ENCODE measurements around the gene ADSS1.

The ADSS1 gene

DNA sequence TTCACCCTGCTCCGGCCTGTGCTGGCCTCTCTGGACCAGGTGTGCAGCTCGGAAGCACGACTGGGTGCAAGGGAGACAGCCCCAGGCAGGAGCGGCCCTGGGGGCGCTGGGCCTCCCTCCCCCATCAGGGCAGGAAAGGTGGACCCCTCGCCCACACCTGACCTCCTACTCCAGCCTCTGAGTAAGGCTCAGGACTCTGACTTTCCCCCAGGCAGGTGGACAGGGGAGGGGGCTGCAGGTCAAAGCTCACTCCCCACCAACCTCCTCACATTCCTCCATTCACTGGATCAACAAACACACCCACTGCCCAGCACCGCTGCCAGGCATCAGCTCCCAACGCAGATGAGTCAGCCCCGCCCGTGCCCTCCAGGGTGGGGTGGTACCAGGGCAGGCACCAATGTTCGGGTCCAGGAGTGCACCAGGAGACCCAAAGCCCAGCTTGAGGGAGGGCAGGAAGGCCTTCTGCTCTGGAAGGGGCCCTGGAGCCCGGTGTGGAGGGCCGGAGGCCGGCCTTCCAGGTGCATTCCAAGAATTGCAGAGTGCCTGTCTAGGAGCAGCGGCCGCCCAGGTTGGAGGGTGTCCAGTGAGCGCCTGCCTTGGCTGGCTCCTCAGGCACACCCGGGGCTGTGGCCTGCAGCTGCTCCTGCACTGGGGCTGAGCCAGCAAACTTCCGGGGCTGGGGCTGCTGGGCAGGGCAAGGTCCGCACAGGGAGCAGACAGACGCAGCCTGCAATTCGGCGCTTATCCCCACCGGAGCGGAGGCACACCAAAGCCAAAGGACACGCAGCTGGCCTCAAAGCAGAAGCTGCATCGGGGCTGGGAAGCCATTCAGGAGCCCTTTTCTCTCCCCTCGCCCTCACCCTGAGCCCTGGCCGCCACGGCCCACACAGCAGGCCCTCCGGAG lies 36.2 kb upstream of the ADSS1 start:
- peak; percentile 86 for DNase-seq

DNA sequence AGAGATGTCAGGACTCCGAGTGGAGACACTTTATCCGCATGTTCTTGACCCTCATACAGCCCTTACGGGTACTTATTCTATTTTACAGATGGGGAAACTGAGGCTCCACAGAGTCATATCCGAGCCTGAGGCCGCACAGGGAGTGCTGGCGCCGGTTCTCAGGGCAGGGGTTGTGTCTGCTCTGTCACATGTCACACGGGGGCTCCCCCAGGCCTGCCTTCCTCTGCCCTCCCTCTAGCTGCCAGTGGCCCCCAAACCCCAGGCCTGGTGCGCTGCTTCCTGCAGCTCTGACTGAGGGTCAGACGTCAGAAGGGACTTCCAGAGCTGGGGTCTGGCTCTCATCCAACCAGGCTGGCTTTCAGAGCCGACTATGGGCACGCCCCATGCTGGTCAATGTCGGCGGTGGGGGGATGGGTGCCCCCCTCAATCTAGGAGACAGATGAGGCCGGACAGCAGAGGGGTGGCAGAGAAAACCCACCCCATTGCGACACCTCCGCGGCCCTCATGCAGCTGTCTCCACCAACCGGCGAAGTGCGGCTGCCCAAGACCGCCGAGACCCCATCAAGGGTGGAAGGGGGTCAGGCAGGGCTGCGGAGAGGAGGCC lies 35.4 kb upstream of the ADSS1 start:
- no peak for DNase-seq

DNA sequence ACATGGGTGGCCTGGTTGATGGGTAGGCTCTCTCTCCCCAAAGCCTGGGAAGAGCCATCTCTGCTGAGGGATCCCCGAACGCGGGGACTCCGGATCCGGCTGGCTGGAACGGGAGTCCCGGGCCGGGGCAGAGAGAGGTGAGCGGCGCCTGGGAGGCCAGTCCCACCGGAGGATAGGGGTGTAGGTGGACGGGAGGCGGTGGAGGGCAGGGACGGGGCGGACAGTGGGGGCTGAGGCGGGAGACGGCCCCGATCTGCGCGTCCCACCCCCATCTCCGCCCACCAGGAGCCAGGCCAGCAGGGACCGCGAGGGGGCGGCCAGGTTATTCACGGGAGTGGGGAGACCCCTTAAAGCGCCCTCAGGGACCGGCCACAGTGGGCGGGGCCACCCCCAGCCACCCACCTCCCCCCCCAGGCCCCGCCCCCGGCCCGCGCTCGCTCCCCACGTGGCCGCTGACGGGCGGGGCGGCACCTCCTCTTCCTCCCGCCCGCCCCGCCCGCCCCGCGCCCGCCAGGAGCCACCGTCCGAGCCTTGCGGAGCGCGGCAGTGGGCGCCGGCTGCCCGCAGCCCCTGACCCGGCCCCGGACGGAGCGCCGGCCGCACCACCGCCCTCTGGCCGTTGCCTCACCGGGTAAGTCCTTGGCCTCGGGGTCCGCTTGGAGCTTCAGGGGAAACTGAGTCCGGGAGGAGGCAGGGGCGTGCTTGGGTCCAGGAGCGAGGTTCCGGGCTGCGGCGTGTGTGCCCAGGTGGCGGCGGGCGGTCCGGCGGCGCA lies 34.7 kb upstream of the ADSS1 start, which contains the start of gene INF2:
Gene INF2, plus strand, starts transcription at position 510 of the 772 bp plus-strand sequence. CDS start 11,748 bp downstream, outside the sequence.
- peak; percentile 78 for DNase-seq

DNA sequence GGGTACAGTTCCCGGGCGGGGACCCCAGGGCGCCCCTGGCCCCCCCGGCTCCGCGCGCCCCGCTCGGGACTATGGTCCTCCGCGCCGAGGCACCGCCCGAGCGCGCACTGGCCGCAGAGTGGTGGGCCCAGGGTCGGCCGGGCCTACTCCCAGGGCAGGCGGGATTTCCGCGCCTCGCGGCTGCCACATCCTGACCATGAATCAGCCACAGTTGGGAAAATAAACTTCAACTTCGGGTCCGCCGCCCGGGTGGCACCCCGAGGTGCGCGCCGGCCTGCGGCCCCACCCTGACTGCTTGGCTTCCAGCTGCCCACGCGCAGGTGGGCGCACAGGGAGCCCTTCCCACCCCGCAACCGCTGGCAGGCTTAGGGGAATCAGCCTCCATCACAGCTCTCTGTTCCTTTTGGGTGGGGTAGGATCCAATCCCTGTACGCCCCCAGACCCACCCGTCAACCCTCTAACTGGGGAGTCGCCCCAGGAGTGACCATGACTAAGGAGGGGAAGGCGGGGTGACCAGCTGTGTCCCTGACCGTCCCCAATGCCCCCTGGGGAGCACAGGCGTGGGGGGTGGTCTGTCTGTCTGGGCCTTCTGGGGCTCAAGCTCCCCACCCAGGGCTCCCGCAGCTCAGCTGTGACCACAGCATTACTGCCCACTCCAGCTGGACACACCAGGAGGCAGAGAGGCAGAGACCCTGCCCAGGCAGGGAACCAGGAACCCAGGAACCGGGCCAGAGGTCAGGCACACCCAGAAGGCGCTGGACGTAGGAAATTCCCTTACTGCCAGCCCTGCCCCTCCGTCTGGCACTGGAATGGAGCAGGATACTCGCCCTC lies 33.9 kb upstream of the ADSS1 start:
- DNase-seq: no peak

DNA sequence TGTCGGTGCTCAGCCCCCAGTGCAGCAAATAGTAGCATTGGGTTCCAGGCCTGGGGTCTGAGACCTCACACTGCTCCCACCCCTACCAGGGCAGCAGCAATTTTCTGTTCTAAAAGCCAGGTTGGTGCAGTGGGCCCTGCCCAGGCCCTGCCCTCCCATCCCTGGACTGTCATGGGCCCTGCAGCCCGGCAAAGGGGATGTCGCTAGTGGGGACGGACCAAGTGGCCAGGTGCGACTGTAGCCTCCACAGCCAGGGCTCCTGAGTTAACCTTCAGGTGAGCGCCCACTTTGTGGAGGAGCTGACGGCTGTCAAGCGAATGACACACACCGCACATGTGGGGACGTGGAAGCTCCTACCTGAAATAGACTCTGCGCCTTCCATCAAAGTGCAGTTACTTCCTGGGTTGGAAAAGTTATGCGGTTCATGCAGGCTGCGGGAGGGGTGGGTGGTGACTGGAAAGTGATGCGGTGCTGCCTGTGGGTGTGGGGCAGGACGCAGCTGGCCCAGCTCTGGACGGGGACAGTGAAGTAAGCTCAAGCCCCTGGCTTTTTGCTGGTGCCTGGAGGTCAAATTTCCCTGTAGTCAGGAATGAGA lies 33.1 kb upstream of the ADSS1 start:
- DNase-seq: no peak

DNA sequence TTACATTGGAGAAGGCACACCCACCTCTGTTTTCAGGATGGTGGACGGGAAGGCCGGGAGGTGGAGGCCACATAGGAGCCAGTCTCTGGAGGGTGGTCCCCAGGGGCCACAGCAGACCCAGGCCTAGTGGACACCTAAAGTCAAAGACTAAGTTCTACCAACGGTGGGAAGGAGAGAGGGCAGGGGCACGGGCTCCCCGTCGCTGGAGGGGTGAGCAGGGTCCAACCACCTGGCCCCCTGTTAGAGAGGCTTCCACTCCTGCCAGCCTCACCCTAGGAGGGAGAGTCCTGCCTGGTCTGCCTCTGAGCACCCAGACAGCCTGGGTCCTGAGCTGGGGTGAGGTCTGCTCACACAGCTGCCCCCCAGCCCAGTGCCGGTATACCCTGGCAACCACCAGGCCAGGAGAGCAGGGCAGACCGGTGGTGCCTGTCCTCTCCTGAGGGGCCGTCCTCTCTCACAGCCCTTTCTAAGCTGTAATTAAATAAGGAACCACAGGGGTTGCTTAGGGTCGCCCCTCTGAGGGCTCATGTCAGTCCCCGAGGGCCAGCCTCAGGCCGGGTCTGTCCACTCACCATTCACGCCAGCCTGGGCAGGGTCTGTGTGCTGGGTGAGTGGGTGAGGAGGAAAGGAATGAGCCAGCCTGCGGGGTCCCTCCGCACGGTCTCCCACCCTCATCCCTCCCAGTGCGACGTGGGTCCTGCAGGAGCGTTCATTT lies 32.3 kb upstream of the ADSS1 start:
- no peak for DNase-seq

DNA sequence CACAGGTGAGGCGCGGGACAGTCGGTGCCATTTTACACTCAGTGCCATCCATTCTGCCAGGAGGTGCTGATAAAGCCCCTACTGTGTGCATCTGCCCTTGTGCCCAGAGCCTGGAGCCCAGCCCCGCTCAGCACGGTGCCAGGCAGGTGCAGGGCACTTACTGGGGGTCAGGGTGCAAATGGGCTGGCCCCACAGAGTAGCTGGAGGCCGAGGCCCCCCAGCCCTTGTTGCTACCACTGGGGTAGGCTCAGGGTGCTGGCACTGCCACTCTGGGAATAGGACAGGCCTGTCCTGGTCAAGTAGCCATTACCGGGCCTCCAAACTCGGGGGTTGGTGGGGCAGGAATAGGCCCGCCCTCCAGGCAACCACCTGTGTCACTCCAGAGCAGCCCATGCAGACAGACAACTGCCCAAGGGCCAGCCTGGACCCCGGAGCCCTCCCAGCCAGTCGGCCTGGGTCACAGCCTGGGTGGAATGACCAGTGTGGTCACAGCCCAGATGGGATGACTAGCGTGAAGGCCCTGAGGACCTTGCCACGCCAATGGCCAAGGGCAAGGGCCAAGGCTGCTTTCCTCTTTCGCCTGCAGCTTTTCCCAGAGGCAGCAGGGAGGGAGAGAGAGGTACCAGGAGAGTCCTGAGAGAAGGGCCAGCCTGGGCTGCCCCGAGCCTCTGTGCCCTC lies 31.6 kb upstream of the ADSS1 start:
- DNase-seq: no peak

DNA sequence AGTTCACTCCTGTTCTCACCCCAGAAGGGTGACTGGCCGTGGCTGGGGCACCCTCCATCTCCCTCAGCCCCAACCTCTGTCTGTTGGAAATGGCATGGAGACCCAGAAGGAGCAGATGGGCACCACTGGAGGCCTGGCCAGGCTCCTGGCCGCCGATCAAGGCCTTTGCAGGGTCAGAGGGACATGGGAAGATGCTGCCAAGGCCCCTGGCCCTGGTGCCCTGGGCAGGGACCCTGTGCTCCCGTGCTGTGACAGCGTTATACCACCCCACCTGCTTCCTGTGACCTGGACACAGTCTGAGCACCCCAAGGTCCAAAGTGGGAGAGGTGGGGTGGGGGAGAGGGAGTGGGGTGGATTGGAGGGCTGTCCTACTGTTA lies 31.1 kb upstream of the ADSS1 start:
- no peak for DNase-seq

DNA sequence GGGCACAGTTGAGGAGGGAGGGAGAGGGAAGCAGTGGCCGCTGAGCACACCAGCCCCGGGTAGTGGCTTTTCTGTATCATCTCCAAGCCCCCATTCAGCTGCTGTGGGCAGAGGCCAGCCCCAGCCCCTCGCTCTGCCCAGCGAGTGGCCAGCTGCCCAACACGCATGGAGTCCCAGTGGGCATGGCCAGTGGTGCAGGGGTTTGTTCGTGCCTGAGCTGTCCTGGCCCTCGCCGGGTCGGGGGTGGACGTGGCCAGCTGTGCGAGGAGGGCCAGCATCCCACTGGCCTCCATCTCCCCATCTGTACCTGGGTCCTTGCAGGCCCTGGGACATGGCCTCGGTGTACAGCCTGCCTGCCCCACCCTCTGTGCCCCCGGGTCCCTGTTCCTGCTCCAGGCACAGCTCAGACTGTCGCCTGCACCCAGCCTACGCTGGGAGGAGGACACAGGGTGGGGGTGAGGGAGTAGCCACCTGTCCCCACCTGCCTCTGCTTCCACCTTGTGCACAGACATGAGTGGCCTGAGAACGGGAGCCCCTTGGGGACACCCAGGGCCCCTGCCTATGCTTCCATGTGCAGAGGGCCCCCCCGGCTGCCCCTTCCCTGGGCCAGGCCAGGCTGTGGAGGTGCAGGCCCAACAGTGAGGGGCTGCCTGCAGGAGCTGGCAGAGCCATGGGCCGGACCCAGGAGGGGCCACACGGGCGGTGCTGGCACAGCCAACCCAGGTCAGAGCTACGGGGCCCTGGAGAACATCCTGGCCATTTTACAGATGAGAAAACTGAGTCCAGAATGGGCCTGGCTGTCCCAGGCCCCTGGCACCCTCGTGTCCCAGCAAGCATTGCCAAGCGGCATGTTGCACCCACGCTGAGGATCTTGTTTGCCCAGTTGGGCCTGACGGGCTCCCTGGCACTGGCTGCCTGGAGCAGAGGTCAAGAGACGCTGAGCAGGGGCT lies 30.3 kb upstream of the ADSS1 start:
- no peak for DNase-seq

DNA sequence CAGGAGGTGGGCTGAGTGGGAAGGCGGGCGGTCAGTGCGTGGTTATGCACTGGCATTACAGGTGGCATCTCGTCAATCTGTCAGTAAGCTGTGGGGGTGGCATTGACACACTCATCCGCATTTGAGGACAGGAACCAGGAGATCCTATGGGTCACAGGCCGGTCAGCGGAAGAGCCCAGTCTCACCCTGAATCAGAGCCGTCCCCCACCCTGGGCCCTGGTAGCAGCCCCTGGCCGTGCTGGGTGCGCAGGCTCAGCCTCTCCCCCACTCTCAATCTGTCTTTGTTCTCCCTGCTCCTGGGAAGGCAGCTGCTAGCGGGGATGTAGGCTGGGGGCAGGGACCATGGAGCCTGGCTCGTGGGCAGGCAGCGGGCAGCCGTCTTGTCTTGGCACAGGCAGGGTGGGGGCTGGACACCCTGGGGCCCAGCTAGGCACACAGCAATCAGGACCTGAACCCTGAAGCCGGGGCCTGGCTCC lies 29.5 kb upstream of the ADSS1 start:
- DNase-seq: no peak

DNA sequence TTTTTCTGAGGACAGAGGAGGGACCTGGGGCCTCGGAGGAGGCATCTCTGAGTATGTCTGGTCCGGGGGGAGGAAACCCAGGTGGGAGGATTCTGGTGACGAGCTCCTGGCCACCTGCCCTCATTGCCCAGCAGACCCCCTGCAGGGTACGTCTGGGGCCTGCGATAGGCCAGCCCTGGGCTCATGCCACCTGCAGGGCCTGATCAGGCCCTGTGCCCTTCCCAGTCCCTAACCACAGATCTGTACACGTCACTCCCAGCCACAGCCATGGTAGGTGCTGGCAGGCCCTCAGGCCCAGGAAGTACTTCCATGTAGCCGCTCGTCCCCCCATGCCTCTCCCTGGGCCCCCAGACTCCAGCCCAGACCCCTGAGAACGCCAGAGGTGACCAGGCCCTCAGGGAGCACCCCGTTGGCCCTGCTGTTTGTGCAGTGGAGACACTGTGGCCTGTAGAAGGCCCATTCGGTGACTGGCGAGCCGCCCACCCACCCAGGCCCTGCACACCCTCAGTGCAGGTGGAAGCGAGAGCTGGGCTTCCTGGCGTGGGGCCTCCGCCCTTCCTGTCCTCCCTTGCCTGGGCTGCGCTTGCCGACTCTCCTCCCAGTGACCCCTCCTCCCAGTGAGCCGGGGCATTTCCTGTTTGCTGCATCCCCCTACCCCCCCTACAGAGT lies 28.9 kb upstream of the ADSS1 start:
- DNase-seq: no peak

DNA sequence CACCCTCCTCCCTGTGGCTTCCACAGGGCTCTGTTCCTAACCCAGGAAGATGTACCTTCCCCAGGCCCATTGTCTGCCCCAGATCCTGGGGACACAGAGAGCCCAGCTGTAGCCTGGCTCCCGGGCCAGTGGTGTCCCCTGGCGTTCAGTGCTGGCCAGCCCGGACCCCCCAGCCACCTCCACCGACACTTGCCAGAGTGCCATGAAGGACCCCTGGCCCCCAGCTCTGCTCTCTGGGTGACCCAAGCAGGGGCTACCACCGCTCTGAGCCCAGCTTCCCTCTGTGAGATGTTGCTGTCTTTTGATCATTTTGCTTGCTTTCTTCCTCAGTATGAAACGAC lies 28.4 kb upstream of the ADSS1 start:
- DNase-seq: no peak

DNA sequence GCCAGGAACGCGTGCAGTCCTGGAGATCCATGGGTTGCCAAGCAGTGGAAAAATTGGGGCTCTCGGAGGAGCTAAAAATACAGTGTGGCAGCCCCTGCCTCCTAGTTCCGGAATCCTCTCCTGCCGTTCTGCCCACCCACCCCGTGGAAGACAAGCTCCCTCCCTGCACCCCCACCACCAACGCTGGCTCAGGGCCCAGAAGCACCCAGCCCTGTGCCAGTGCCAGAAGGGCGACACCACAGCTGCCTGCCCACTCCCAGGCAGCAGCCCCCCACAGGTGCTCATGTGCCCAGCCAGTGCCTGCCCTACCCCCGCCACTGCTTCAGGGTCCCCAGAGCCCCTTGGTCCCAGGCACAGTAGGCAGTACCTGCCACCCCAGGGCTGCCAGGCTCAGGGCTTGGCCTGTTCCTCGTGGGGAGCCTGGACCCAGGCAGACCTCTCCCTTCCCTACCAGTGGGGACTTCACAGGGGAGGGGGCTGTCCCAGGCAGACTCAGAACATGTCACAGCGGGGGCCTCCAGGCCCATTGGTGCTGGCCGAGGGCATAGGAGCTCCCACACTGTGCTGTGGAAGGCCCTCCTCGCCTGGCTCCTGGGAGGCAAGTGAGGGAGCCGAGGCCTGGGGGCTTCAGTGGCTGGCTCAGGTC lies 27.2 kb upstream of the ADSS1 start:
- no peak for DNase-seq

DNA sequence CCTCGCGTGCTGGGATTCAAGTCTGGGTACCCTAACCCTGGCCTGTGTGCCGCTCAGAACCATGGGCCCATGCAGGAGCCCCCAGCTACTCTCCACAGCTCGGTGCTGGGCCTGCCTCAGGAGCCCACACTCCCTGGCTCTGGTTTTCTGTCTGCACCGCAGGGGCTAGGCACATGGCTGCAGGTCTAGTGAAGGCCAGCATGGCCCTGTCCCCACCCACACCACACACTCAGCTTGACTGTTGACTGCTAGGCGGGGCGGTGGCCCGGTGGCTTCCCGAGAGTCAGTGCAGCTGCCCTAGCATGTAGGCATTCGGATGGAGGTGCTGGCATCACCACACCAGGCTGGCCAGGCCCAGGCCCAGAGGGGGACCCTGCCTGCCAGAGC lies 26.7 kb upstream of the ADSS1 start:
- DNase-seq: no peak

DNA sequence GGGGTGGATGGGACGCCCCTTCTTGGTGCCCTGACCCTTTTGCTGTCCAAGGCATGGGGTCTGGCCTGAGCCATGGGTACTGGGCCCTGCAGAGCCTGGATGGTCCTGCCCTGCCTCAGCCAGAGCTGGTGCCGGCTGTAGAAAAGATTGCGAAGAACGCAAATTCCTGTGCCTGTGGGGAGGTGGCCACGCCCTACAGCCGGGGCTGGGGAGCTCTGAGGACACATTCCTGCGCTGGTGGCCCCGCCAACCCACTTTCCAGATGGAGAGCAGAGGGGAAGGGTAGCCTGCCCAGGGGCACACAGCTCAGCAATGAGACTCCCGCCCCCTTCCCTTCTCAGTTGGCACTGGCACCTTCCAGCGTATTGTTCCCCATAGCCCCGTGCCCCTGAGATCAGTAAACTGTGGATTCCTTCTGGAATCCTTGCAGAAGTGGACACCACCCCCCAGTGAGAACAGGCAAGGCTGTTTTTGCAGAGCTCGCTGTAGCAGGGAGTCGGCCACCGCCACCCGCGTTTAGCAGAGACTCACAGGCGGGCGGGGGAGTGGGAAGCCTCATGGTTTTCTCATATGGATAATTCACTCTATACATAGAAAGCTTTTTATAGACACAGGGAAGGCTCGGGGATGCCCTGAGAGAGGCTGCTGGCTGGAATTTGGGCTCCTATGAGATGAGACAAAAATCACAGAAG lies 26.0 kb upstream of the ADSS1 start:
- no peak for DNase-seq

DNA sequence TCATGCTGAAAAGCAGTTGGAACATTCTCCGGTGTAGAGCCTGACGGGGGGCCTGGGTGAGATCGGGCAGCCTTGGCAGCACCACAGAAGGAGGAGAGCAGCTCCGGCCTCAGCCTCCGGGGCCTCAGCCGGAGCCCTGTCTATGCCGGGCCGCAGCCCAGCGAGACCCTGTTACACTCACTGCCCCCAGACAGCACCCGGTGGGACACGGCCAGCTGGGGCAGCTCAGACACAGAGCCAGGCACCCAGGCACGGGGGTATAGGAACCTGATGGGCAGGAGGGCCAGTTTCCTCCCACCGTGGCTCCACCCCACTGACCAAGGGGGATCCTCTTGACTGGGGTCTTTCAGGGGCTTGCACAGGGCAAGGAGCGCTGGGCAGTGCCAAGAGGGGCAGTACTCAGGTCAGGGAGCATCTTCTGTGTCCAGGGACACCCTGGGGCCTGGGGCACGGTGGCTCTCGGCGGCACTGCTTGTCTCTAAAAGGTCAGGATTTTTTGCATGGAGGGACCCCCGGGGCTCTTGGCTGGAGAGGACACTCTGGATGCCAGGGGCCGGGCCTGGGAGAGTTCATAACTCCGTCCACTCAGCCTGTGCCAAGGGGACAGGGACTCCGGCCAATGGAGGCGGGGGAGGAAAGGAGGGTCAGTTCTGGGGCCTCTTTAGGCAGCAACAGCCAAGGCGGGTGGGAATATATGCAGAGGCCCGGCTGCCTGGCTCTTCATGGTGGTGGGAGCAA lies 25.2 kb upstream of the ADSS1 start:
- no peak for DNase-seq

DNA sequence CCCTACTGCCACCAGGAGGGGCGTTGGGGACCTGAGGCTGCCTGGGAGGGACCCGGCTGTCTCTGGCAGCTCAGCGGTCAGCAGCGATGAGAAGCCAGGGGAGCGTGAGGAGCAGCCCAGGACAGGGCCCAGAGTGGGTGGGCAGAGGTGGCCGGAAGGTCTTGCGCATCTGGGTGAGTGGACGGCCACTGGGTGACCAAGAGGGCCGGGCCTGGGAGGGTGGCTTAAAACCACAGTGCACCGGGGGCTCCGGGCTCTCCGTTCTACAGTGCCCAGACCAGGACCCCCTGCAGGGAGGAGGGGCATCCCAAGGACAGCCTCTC lies 24.6 kb upstream of the ADSS1 start:
- DNase-seq: no peak
